Left lung (tissue), 10 donors: ENCODE measurements around the gene MAS1. TPM values are rescaled to one million over a fixed set of nuclear protein-coding genes. Genes with fewer than 3 reads are reported as not detected.
A peak's percentile ranks its signal among the peaks of the same experiment; 100 is the strongest.

Source experiments
- ATAC-seq: fragments of 200-7000 bp; cut with Tn5 transposase; one replicate; pipeline ENCODE4 v1.9.1; 2020; ENCODE audit warnings: moderate library complexity
- DNase-seq, 4 donors: peaks; one replicate each; pipeline ENCODE4 v3.0.0-alpha.2; 2013 to 2020
- H3K27ac ChIP-seq, 2 donors: fragments of 200-600 bp; sonication (generic) in 1 of 2; one replicate each; pipeline versions ENCODE4 v1.5.0 to v1.8.0; 2020 to 2021
- H3K27me3 ChIP-seq, 2 donors: fragments of 200-600 bp; sonication (generic) in 1 of 2; one replicate each; pipeline versions ENCODE4 v1.5.0 to v1.8.0; 2020 to 2021
- H3K36me3 ChIP-seq, 2 donors: fragments of 200-600 bp; sonication (generic) in 1 of 2; one replicate each; pipeline versions ENCODE4 v1.5.0 to v1.8.0; 2020 to 2021
- H3K4me1 ChIP-seq, 2 donors: fragments of 200-600 bp; one replicate each; pipeline ENCODE4 v1.8.0; 2021
- H3K4me3 ChIP-seq, 2 donors: fragments of 200-600 bp; sonication (generic) in 1 of 2; one replicate each; pipeline versions ENCODE4 v1.5.0 to v1.8.0; 2020 to 2021; ENCODE audit warnings: mild to moderate bottlenecking in 1 of 2
- H3K9me3 ChIP-seq, 2 donors: fragments of 200-600 bp; sonication (generic) in 1 of 2; one replicate each; pipeline versions ENCODE4 v1.5.0 to v1.8.0; 2020 to 2021
- CTCF ChIP-seq, 2 donors: fragments of 200-600 bp; sonication (generic) in 1 of 2; IDR thresholded peaks; one replicate each; pipeline versions ENCODE4 v1.5.0 to v1.8.0; 2021; ENCODE audit warnings: antibody characterized with exemption in 2 of 2
- intact Hi-C, 2 donors: fragments of 100-400 bp; cut with DNase I; formaldehyde crosslinking; loops; one replicate each; pipeline versions ENCODE4 v1.11.2 to v1.14.2; 2022
- polyA plus RNA-seq, 6 donors: library from polyadenylated mRNA; unstranded; fragments of 120-200 nt; gene quantifications; one replicate each; pipeline ENCODE4 v1.2.1, GENCODE V29; 2013; ENCODE audit not compliant: insufficient read length in 6 of 6
- total RNA-seq, 2 donors: library from RNA; stranded (reverse); fragmentation: NEBNext Ultra II Directional; extraction: Animal tissue kit (Norgen Biotek cat#: 25700); gene quantifications; one replicate each; pipeline ENCODE4 v1.2.1, GENCODE V29; 2021
- donor health status: DM: no; HTN: yes; CAD: no.
- donor health status: DM: no; HTN: no; CAD: no.

Gene MAS1
- total and polyA plus RNA-seq, 8 donors: 0.02 to 0.07 (median 0.04) TPM; not detected in 1

GRCh38 chr6:159879856-159880255, 10.9 kb upstream of the MAS1 start:
- DNase-seq (no peak), ATAC-seq (no peak)
- no peak overlapping the region for H3K4me3 ChIP-seq
- H3K4me1 ChIP-seq: peaks cover 3 to 4% of the 10 kb centered on the region in 2 donors
- no peaks in the 10 kb centered on the region for H3K36me3 ChIP-seq
- no peaks in the 10 kb centered on the region for H3K9me3 ChIP-seq
- H3K27ac ChIP-seq: no peak overlapping the region
- TF ChIP-seq CTCF (IDR thresholded peaks at IDR 0.05): no peak
- no peaks in the 10 kb centered on the region for H3K27me3 ChIP-seq
- intact Hi-C loops: no loop called here

DNA sequence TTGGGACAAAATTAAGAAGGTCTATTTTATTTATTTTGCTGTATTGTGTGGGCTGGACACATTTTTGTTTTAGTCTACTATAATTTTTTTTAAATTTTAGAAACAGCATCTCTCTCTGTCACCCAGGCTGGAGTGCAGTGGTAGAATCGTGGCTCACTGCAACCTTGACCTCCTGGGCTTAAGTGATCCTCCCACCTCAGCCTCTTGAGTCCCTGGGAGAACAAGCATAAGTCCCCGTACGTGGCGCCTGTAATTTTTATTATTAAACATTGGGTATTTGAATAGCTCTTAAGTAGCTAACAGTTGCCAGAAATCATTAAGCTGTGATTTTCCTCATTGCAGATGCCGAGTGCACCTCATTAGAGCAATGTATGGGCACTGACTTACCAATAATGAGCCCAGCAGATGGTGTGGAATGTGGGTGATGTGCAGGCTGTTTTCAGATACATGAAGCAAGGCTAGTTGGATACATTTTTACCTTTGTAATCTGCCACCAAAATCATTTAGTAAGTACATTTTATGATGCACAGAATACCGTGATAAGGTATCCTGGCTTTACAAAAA, 10.3 kb upstream of the MAS1 start:
- Histone ChIP-seq H3K4me3 (no peak overlapping the region), H3K4me1 (peaks cover 3 to 4% of the 10 kb centered on the region in 2 donors), H3K27ac (no peak overlapping the region), H3K36me3 (no peaks in the 10 kb centered on the region), H3K27me3 (no peaks in the 10 kb centered on the region), H3K9me3 (no peaks in the 10 kb centered on the region)
- ATAC-seq: peak; percentile 54
- no peak for TF ChIP-seq CTCF (IDR thresholded peaks at IDR 0.05)
- no peak for DNase-seq
- intact Hi-C loops: no loop called here

DNA sequence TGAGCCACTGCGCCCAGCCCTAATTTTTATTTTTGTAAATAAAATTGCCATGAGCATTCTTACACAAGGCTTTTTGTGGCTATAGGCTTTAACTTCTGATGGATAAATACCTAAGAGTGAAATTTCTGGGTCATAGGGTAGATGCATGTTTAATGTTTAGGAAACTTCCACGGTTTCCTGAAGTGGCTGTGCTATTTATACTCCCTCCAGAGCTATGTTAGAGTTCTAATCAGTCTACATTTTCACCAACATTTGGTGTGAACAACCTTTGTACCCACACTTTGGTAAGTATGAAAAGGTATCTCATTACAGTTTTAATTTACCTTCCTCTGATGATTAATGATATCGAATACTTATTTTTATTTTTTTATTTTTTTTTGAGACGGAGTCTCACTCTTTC, 6.1 kb upstream of the MAS1 start:
- peaks cover 0 to 20% of the 10 kb centered on the region in 2 donors for H3K27me3 ChIP-seq
- intact Hi-C loops: no loop called here
- no peaks in the 10 kb centered on the region for H3K9me3 ChIP-seq
- no peak overlapping the region for H3K27ac ChIP-seq
- peaks cover 3 to 4% of the 10 kb centered on the region in 2 donors for H3K4me1 ChIP-seq
- no peak for ATAC-seq
- H3K36me3 ChIP-seq: no peaks in the 10 kb centered on the region
- H3K4me3 ChIP-seq: no peak overlapping the region
- no peak for DNase-seq
- no peak for TF ChIP-seq CTCF (IDR thresholded peaks at IDR 0.05)

- DNase-seq: no peak
- no peak for TF ChIP-seq CTCF (IDR thresholded peaks at IDR 0.05)
- intact Hi-C loops: no loop called here
Measured at GRCh38 chr6:159886270-159886669, 4.5 kb upstream of the MAS1 start.

GRCh38 chr6:159887146-159887545, 3.6 kb upstream of the MAS1 start:
- no peak overlapping the region for H3K27ac ChIP-seq
- no peak for ATAC-seq
- H3K27me3 ChIP-seq: peaks cover 0 to 44% of the 10 kb centered on the region in 2 donors
- no peak for TF ChIP-seq CTCF (IDR thresholded peaks at IDR 0.05)
- DNase-seq: no peak
- H3K36me3 ChIP-seq: no peaks in the 10 kb centered on the region
- intact Hi-C loops: no loop called here
- no peaks in the 10 kb centered on the region for H3K9me3 ChIP-seq
- H3K4me1 ChIP-seq: peaks cover 0 to 3% of the 10 kb centered on the region in 2 donors
- no peak overlapping the region for H3K4me3 ChIP-seq

More at GRCh38 chr6:159886270-159886669, 4.5 kb upstream of the MAS1 start:
- H3K27ac ChIP-seq: no peak overlapping the region
- H3K27me3 ChIP-seq: peaks cover 0 to 36% of the 10 kb centered on the region in 2 donors
- H3K4me3 ChIP-seq: no peak overlapping the region
- H3K36me3 ChIP-seq: no peaks in the 10 kb centered on the region
- H3K9me3 ChIP-seq: no peaks in the 10 kb centered on the region
- no peak for ATAC-seq
- peaks cover 0 to 4% of the 10 kb centered on the region in 2 donors for H3K4me1 ChIP-seq
